Stimulated activated CD4-positive, alpha-beta T cell treated with anti-CD3 and anti-CD28 coated beads, Interleukin-15, amount 100 ng/mL, for 24 hours (primary cell): ENCODE measurements around the gene HSPB8.

ENCODE experiments used
- DNase-seq: peaks from one replicate; pipeline ENCODE4 v3.0.0-alpha.2; 2020

HSPB8 gene

DNA sequence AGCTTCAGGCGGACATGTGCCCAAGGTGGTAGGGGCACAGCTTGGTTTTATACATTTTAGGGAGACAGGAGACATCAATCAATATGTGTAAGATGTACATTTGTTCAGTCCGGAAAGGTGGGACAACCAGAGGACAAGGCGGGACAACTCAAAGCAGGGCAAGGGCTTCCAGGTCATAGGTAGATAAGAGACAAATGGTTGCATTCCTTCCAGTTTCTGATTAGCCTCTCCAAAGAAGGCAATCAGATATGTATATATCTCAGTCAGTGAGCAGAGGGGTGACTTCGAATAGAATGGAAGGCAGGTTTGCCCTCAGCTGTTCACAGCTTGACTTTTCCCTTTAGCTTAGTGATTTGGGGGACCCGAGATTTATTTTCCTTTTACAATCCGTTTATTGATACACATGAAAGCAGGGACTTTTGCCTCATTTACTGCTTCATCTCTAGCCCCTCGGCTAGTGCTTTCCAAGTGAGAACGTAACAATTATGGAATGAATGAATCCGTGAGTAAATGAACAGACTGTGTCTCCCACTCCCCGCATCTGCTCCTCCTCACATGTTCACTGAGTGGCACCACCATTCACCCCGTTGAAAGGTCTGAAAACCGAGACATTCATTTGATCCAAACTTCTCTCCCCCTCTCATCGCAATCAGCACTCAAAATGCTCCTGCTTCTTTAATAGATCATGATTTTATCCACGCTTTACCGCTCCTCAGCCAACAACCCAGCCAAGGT is 6.9 kb upstream of the HSPB8 start:
- no peak for DNase-seq

- DNase-seq, result no peak
Observed at GRCh38 chr12:119175081-119175480, 3.6 kb upstream of the HSPB8 start.

DNA sequence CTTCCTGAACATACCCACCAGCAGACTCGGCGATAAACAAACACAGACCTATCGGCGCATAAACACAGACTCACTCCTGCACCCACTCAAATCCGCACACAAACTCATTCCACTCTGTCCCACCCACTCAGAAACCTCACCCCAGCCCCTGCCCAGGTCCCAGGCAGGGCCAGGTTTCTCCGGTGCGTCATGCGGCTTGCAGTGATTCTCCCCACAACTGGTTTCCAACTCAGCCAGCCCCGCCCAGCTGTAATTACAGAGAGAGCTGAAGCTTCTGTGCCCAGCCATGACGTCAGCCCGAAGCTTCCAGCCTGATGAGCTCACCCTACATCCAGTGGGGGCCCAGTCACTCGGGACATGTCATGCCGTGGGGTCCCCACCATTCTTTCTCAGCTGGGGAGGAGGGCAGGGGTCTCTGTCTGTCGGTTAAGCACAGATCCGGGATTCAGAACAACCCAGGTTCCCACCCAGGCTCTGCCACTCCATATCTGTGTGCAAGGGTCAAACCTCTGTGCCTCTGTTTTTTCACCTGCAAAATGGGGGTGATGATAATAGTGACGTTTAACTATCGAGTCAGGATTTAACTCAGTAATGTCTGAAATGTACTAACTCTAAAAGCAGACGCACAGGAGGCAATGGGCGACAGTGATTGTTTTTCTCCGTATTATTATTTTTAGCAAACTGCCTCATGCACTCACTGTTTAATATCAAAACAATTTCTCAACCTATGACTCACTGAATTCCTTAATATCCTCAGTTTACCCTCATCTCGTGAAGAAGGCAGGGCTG is 2.3 kb upstream of the HSPB8 start:
- DNase-seq, result peak; percentile 6

GRCh38 chr12:119177056-119177325 is 1.7 kb upstream of the HSPB8 start:
- DNase-seq, result no peak

GRCh38 chr12:119177724-119178380 is 879 bp upstream of the HSPB8 start:
- no peak for DNase-seq

DNA sequence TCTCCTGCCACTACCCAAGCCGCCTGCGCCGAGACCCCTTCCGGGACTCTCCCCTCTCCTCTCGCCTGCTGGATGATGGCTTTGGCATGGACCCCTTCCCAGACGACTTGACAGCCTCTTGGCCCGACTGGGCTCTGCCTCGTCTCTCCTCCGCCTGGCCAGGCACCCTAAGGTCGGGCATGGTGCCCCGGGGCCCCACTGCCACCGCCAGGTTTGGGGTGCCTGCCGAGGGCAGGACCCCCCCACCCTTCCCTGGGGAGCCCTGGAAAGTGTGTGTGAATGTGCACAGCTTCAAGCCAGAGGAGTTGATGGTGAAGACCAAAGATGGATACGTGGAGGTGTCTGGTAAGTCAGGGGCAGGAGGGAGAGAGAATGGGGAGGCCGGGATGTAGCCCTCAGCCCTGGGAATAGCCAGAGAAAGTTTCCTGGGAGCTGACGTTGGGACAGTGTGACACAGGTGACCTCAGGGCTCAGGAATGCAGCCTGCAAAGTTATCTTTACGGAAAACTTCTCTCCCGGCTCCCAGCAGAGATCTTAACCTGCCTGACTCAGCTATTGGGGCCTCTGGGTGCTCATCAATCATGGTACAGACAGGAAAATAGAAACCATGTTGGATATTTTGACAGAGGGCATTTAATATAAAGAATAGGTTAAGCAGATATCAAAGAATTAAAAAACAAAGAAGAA is 747 bp downstream of the HSPB8 start:
- DNase-seq, result no peak

DNA sequence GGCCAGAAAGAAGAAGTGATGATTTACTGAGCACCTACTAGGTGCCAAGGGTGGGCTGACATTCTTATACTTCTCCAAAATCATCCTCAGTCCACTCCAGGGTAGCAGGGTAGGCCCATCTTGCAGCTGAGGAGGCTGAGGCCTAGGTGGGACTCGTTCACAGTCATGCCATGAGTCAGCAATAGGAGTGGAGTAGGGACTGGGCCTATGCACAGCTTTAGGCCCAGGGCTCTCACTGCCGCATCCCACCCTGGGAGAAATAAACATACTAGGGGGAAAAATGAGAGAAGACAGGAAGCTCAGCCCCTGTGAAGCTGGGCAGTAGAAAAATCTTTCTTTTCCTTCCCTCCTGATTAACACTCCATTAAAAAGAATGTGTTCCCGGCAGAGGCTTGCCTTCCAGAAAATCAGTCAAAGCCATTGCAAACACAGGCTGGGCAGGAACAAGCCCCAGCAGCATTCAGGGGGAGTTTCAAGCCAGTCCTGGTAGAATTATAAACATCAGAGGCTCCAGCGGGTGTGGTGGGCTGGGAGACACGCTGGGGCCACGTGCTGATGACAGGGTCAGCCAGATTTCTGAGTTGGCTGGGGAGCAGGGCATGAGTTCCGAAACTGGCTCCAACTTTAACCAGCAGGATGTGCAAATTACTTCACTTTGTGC is 1.8 kb downstream of the HSPB8 start:
- DNase-seq, result no peak

GRCh38 chr12:119181202-119181601 is 2.5 kb downstream of the HSPB8 start:
- DNase-seq, result no peak

- DNase-seq, result no peak
Observed at GRCh38 chr12:119181944-119182343, 3.2 kb downstream of the HSPB8 start.

- no peak for DNase-seq
Observed at GRCh38 chr12:119182701-119183493, 4.2 kb downstream of the HSPB8 start.

- no peak for DNase-seq
Observed at GRCh38 chr12:119183942-119184695, 5.4 kb downstream of the HSPB8 start.

GRCh38 chr12:119195256-119195655 is 16.5 kb downstream of the HSPB8 start:
- DNase-seq, result no peak

DNA sequence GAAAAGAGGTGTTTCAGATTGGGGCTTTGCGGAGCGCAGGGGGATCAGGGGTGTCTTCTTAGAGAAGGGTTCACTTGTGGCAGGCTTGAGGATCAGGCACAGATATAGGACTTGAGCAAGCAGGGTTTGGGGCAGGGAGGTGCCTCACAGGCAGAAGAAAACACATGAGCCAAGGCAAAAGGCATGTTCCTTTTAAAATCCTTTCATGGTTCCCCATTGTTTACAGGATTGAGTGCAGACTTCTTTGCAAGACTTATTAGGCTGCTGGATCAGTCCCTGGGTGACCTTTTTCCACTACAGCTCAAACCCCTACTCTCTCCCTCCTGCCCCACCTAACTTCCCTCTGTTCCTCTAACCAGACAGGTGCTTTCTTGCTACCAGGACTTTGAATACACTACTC is 19.7 kb downstream of the HSPB8 start:
- no peak for DNase-seq

GRCh38 chr12:119200601-119201000 is 21.9 kb downstream of the HSPB8 start:
- DNase-seq, result no peak

- no peak for DNase-seq
Observed at GRCh38 chr12:119201789-119202543, 23.2 kb downstream of the HSPB8 start.

DNA sequence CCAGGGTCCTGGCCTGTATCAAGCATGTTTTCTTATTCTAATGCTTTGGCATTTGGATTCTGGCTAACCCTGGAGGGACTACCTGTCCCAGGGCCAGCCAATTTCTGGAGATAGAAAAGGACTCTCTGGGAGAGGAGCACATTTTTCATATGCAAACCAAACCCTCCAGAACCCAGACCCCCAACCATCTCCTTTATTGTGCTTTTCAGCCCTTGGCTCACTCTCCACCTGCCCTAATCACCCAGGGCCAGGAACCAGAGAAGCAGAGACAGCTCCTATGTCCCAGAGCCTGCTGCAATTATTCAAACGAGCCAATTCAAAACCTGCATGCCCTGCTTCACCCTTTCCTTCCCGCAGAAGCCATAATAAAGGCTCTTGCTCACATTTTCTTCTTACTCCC is 23.8 kb downstream of the HSPB8 start:
- DNase-seq, result no peak

DNA sequence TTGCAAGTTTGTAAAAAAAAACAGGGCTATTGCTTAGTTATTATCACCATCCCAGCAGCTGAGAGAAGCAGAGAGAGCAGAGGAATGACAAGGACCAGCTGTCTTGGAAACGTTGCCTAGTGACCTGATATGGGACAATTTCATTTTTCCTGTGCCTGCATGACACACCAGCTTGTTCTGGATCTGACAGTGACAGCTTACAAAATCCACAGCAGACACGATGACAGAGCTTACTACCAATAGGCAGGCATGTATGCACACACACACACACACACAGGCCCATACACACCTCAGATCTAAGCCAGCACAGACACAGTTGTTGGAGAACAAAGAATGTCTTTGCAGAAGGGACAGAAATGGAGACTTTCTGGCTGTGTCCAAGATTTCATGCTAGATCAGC is 25.4 kb downstream of the HSPB8 start:
- no peak for DNase-seq

GRCh38 chr12:119204671-119205285 is 26.0 kb downstream of the HSPB8 start:
- no peak for DNase-seq

- DNase-seq, result no peak
Observed at GRCh38 chr12:119206348-119207062, 27.8 kb downstream of the HSPB8 start.
